Measurements from ENCODE around the gene PTPN6. TPM values are rescaled to one million over a fixed set of nuclear protein-coding genes. Genes with fewer than 3 reads are reported as not detected.

Gene PTPN6
- total and polyA plus RNA-seq, 10 of the 15 experiments (the other 5 are each of a cell fraction or from before 2014, with no cell fraction given), result 229 to 457 (median 370) TPM

GRCh38 chr12:6946033-6946919 is 4.9 kb upstream of the PTPN6 start (continued):
- TF ChIP-seq, protein P1, sequence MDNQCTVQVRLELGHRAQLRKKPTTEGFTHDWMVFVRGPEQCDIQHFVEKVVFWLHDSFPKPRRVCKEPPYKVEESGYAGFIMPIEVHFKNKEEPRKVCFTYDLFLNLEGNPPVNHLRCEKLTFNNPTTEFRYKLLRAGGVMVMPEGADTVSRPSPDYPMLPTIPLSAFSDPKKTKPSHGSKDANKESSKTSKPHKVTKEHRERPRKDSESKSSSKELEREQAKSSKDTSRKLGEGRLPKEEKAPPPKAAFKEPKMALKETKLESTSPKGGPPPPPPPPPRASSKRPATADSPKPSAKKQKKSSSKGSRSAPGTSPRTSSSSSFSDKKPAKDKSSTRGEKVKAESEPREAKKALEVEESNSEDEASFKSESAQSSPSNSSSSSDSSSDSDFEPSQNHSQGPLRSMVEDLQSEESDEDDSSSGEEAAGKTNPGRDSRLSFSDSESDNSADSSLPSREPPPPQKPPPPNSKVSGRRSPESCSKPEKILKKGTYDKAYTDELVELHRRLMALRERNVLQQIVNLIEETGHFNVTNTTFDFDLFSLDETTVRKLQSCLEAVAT (IDR thresholded peaks at IDR 0.05), result no peak; the same call in 1 of the 2 replicates
- no peak; the same call in 1 of the 2 replicates for TF ChIP-seq MTA2 (IDR thresholded peaks at IDR 0.05; ENCODE audit: low read depth)
- TF ChIP-seq SMC3 (IDR thresholded peaks at IDR 0.05; ENCODE audit: borderline replicate concordance, low read length), result no peak
- TF ChIP-seq SPI1 (IDR thresholded peaks at IDR 0.05; ENCODE audit: borderline replicate concordance, insufficient read depth, low read depth, low read length), result peak; percentile 40; the same call in 1 of the 2 replicates
- TF ChIP-seq BCL11A (IDR thresholded peaks at IDR 0.05; ENCODE audit: low read depth, low read length), result peak; percentile 5; the same call in 1 of the 2 replicates
- TF ChIP-seq ASH2L (IDR thresholded peaks at IDR 0.05; ENCODE audit: borderline replicate concordance, low read depth), result no peak
- TF ChIP-seq SIX5 (IDR thresholded peaks at IDR 0.05; ENCODE audit: low read depth, low read length, severe bottlenecking), result no peak
- TF ChIP-seq ZNF24 (IDR thresholded peaks at IDR 0.05), result no peak
- no peak for TF ChIP-seq KLF5 (IDR thresholded peaks at IDR 0.05; ENCODE audit: partially characterized antibody)
- no peak for TF ChIP-seq TAF1 (IDR thresholded peaks at IDR 0.05; ENCODE audit: borderline replicate concordance, low read depth, low read length)
- TF ChIP-seq DPF2 (IDR thresholded peaks at IDR 0.05), result no peak; the same call in 1 of the 2 replicates
- TF ChIP-seq FOS (IDR thresholded peaks at IDR 0.05; ENCODE audit: borderline replicate concordance, extremely low read depth, insufficient read length), result no peak
- TF ChIP-seq EED (IDR thresholded peaks at IDR 0.05; ENCODE audit: low read depth), result peak; percentile 83
- peak; percentile 43 for TF ChIP-seq POLR2AphosphoS2 (IDR thresholded peaks at IDR 0.05; ENCODE audit: low read depth, low read length)
- TF ChIP-seq BRCA1 (IDR thresholded peaks at IDR 0.05; ENCODE audit: low read depth, low read length), result no peak; the same call in 1 of the 2 replicates
- TF ChIP-seq PML (IDR thresholded peaks at IDR 0.05; ENCODE audit: low read length), result no peak
- no peak for TF ChIP-seq NR2C1 (IDR thresholded peaks at IDR 0.05)
- no peak for TF ChIP-seq BCL3 (IDR thresholded peaks at IDR 0.05; ENCODE audit: borderline replicate concordance, insufficient read depth, low read depth, low read length, poor library complexity, severe bottlenecking)
- peak; percentile 76 for TF ChIP-seq MXI1 (IDR thresholded peaks at IDR 0.05; ENCODE audit: low read depth, low read length)
- TF ChIP-seq BHLHE40 (IDR thresholded peaks at IDR 0.05; ENCODE audit: borderline replicate concordance in 1 of 2, low read depth in 2 of 2, low read length in 1 of 2), result peak; percentile 58 to 67; a peak in 2 of 4 replicates
- TF ChIP-seq PAX5 (IDR thresholded peaks at IDR 0.05; ENCODE audit: borderline replicate concordance, low read depth, low read length), result no peak
- TF ChIP-seq HCFC1 (IDR thresholded peaks at IDR 0.05; ENCODE audit: low read length), result no peak
- TF ChIP-seq, protein P2, sequence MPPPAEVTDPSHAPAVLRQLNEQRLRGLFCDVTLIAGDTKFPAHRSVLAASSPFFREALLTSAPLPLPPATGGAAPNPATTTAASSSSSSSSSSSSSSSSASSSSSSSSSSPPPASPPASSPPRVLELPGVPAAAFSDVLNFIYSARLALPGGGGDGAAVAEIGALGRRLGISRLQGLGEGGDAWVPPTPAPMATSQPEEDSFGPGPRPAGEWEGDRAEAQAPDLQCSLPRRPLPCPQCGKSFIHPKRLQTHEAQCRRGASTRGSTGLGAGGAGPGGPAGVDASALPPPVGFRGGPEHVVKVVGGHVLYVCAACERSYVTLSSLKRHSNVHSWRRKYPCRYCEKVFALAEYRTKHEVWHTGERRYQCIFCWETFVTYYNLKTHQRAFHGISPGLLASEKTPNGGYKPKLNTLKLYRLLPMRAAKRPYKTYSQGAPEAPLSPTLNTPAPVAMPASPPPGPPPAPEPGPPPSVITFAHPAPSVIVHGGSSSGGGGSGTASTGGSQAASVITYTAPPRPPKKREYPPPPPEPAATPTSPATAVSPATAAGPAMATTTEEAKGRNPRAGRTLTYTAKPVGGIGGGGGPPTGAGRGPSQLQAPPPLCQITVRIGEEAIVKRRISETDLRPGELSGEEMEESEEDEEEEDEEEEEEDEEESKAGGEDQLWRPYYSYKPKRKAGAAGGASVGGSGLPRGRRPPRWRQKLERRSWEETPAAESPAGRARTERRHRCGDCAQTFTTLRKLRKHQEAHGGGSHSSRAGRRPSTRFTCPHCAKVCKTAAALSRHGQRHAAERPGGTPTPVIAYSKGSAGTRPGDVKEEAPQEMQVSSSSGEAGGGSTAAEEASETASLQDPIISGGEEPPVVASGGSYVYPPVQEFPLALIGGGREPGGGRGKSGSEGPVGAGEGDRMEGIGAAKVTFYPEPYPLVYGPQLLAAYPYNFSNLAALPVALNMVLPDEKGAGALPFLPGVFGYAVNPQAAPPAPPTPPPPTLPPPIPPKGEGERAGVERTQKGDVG (CRISPR knock-in tag; IDR thresholded peaks at IDR 0.05), result no peak
- no peak for TF ChIP-seq EZH2 (IDR thresholded peaks at IDR 0.05; ENCODE audit: borderline replicate concordance, control insufficient read depth, low read depth, low read length)
- no peak for TF ChIP-seq TCF7 (IDR thresholded peaks at IDR 0.05; ENCODE audit: borderline replicate concordance)

Measured in GM12878 (cell line).